H9 (cell line): ENCODE measurements around the gene NOTUM. TPM values are rescaled to one million over a fixed set of nuclear protein-coding genes. Genes with fewer than 3 reads are reported as not detected.

ENCODE experiments used
- DNase-seq: peaks from one replicate; pipeline ENCODE4 v3.0.0-alpha.2; 2017
- H2AFZ ChIP-seq: one replicate; pipeline ENCODE4 v1.6.1; 2013; ENCODE audit warnings: mild to moderate bottlenecking, low read length, control low read depth, moderate library complexity
- H2AK5ac ChIP-seq: 2 replicates; pipeline ENCODE4 v1.6.1; 2013; ENCODE audit warnings: low read length, control low read depth, mixed read lengths; ENCODE audit not compliant: insufficient read length
- H2BK120ac ChIP-seq: one replicate; pipeline ENCODE4 v1.6.1; 2013; ENCODE audit warnings: low read depth, mild to moderate bottlenecking, low read length, control low read depth, inconsistent platforms; ENCODE audit not compliant: poor library complexity, severe bottlenecking
- H2BK12ac ChIP-seq: 2 replicates; pipeline ENCODE4 v1.6.1; 2013; ENCODE audit warnings: low read length, control low read depth, mixed read lengths, low read depth; ENCODE audit not compliant: insufficient read length
- H2BK15ac ChIP-seq: 2 replicates; pipeline ENCODE4 v1.6.1; 2013; ENCODE audit warnings: low read depth, low read length, control low read depth
- H2BK20ac ChIP-seq: one replicate; pipeline ENCODE4 v1.6.1; 2013; ENCODE audit warnings: low read depth, mild to moderate bottlenecking, low read length, control low read depth, inconsistent platforms; ENCODE audit not compliant: poor library complexity, severe bottlenecking
- H2BK5ac ChIP-seq: 2 replicates; pipeline ENCODE4 v1.6.1; 2013; ENCODE audit warnings: low read length, control low read depth, mixed read lengths; ENCODE audit not compliant: insufficient read length
- H3K14ac ChIP-seq: 2 replicates; pipeline ENCODE4 v1.6.1; 2013; ENCODE audit warnings: low read length, control low read depth; ENCODE audit not compliant: insufficient read depth
- H3K18ac ChIP-seq: 2 replicates; pipeline ENCODE4 v1.6.1; 2013; ENCODE audit warnings: low read depth, mild to moderate bottlenecking, mixed read lengths, low read length, control low read depth; ENCODE audit not compliant: insufficient read length
- H3K23ac ChIP-seq: 2 replicates; pipeline ENCODE4 v1.6.1; 2013; ENCODE audit warnings: low read length, control low read depth, mixed read lengths, low read depth; ENCODE audit not compliant: insufficient read length
- H3K23me2 ChIP-seq: 2 replicates; pipeline ENCODE4 v1.6.1; 2013; ENCODE audit warnings: low read depth, mild to moderate bottlenecking, mixed read lengths, low read length, control low read depth; ENCODE audit not compliant: insufficient read length, poor library complexity, severe bottlenecking
- H3K27ac ChIP-seq: 2 replicates; pipeline ENCODE4 v1.5.1; 2013; ENCODE audit warnings: low read length, control low read depth, mixed read lengths, low read depth; ENCODE audit not compliant: insufficient read length
- H3K27me3 ChIP-seq: 2 replicates; pipeline ENCODE4 v1.6.1; 2013; ENCODE audit warnings: low read length, control low read depth, inconsistent platforms; ENCODE audit not compliant: insufficient read depth
- H3K4ac ChIP-seq: 2 replicates; pipeline ENCODE4 v1.6.1; 2013; ENCODE audit warnings: low read depth, mild to moderate bottlenecking, control low read depth, inconsistent platforms, low read length, moderate library complexity
- H3K4me1 ChIP-seq: 2 replicates; pipeline ENCODE4 v1.6.1; 2013; ENCODE audit warnings: low read length, control low read depth, inconsistent platforms; ENCODE audit not compliant: insufficient read depth
- H3K4me2 ChIP-seq: 2 replicates; pipeline ENCODE4 v1.6.1; 2013; ENCODE audit warnings: low read length, control low read depth, mixed read lengths; ENCODE audit not compliant: insufficient read length, insufficient read depth
- H3K56ac ChIP-seq: 2 replicates; pipeline ENCODE4 v1.6.1; 2013; ENCODE audit warnings: low read depth, mild to moderate bottlenecking, mixed read lengths, low read length, control low read depth; ENCODE audit not compliant: insufficient read length
- H3K79me1 ChIP-seq: 2 replicates; pipeline ENCODE4 v1.6.1; 2013; ENCODE audit warnings: low read depth, mild to moderate bottlenecking, moderate library complexity, low read length, control low read depth, inconsistent platforms; ENCODE audit not compliant: insufficient read depth, poor library complexity, severe bottlenecking
- H3K79me2 ChIP-seq: 2 replicates; pipeline ENCODE4 v1.6.1; 2013; ENCODE audit warnings: low read length, control low read depth, inconsistent platforms; ENCODE audit not compliant: insufficient read depth
- H3K9ac ChIP-seq: 2 replicates; pipeline ENCODE4 v1.6.1; 2013; ENCODE audit warnings: low read length, control low read depth, mixed read lengths; ENCODE audit not compliant: insufficient read length; ENCODE audit errors: extremely low read depth
- H3K9me3 ChIP-seq: one replicate; pipeline ENCODE4 v1.6.1; 2013; ENCODE audit warnings: low read depth, low read length, inconsistent platforms; ENCODE audit not compliant: control insufficient read depth
- H3T11ph ChIP-seq: one replicate; pipeline ENCODE4 v1.6.1; 2013; ENCODE audit warnings: mild to moderate bottlenecking, low read length, control low read depth, inconsistent platforms
- H4K20me1 ChIP-seq: one replicate; pipeline ENCODE4 v1.6.1; 2013; ENCODE audit not compliant: control insufficient read depth, insufficient read length, insufficient read depth
- H4K5ac ChIP-seq: 2 replicates; pipeline ENCODE4 v1.6.1; 2013; ENCODE audit warnings: low read depth, mild to moderate bottlenecking, mixed read lengths, low read length, control low read depth; ENCODE audit not compliant: insufficient read length
- H4K8ac ChIP-seq: replicated peaks from 2 replicates; pipeline ENCODE4 v1.6.1; 2013; ENCODE audit warnings: low read length, control low read depth, mixed read lengths, low read depth; ENCODE audit not compliant: insufficient read length
- H4K91ac ChIP-seq: 2 replicates; pipeline ENCODE4 v1.6.1; 2013; ENCODE audit warnings: low read depth, mild to moderate bottlenecking, moderate library complexity, mixed read lengths, low read length, control low read depth; ENCODE audit not compliant: insufficient read length
- H3K27ac Mint-ChIP-seq, 3 experiments: 2 replicates in 2 of 3; 3 replicates in 1 of 3; pipeline ENCODE4 v1.8.0; 2020 to 2021; ENCODE audit warnings: mixed read lengths in 3 of 3, mild to moderate bottlenecking in 1 of 3, moderate library complexity in 1 of 3
- H3K27me3 Mint-ChIP-seq: 2 replicates; pipeline ENCODE4 v1.8.0; 2021; ENCODE audit warnings: low read depth, mild to moderate bottlenecking, moderate library complexity, mixed read lengths
- H3K36me3 Mint-ChIP-seq, 3 experiments: 2 replicates in 2 of 3; 3 replicates in 1 of 3; pipeline ENCODE4 v1.8.0; 2020 to 2021; ENCODE audit warnings: low read depth in 3 of 3, mixed read lengths in 3 of 3; ENCODE audit not compliant: insufficient read depth in 1 of 3
- H3K4me1 Mint-ChIP-seq, 2 experiments: 2 replicates each; pipeline ENCODE4 v1.8.0; 2020; ENCODE audit warnings: mixed read lengths in 2 of 2
- H3K4me3 Mint-ChIP-seq, 2 experiments: 2 replicates in 1 of 2; 3 replicates in 1 of 2; pipeline ENCODE4 v1.8.0; 2020 to 2021; ENCODE audit warnings: mild to moderate bottlenecking in 2 of 2, mixed read lengths in 2 of 2, moderate library complexity in 1 of 2
- H3K9me3 Mint-ChIP-seq, 2 experiments: 2 replicates in 1 of 2; 3 replicates in 1 of 2; pipeline ENCODE4 v1.8.0; 2020; ENCODE audit warnings: mild to moderate bottlenecking in 2 of 2, mixed read lengths in 2 of 2, moderate library complexity in 1 of 2
- WGBS: extraction: QIAGEN DNeasy Blood & Tissue Kit; methylation state at CpG from one replicate; pipeline ENCODE4 v1.1.7; 2013; ENCODE audit warnings: missing lambda C conversion rate, low lambda C conversion rate, mixed read lengths; ENCODE audit not compliant: insufficient read length; ENCODE audit errors: extremely low coverage; 5-methylcytosine and 5-hydroxymethylcytosine counted together
- total RNA-seq: library from RNA; stranded (reverse); gene quantifications from 2 replicates; pipeline ENCODE4 v1.2.1, GENCODE V29; 2021
- TF ChIP-seq, protein P1 (sequence below): fragments of 200-600 bp; sonication (generic); conservative IDR thresholded peaks from 3 replicates; pipeline ENCODE4 v1.8.0; 2021; ENCODE audit warnings: antibody characterized with exemption, mild to moderate bottlenecking

The NOTUM gene
- total RNA-seq, 1 experiment from 2014 or later = 2.1 TPM

DNA sequence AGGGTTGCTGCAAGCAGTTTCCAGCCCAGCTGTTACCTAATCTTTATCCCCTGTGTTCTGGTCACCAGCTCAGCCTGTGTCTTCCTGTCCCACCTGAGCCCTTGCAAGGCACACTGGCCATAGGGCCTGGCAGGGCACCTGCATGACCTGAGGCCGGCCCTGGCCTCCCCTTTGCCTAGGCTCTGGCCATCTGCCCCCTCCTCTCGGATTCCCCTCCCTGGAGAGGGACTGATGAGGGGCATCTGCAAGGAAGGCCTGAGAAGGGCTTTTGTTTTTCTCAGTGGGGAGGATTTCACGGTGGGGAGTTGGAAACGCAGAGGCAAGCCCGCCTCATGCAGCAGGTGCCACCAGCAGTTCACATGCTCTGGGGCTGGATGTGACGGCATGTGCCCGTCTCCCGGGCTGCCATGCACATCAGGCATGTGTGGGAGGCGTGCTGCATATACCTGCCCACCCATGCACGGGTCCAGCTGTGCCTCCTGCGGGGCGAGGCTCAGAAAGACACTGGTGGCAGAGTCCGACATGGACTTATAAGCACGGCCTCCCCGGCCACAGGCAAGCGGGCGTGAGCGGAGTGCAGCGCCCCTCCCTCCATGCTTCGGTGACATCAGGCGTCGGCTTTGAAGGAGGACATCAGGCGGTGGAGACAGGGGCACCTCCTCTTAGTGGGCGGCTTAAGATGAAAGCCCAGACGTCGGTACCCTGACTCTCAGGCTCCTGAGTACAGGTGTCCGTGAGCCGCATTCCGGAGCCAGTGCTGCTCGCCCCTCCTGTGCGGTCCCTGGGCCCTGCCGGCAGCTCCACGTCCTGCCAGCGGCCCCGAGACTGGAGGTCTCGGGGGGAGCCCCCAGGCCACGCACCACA lies 33.0 kb upstream of the NOTUM start:
- Mint-ChIP-seq H3K36me3 (peaks cover 0 to 18% (median 17%) of the 10 kb centered on the region in 3 experiments; a peak in 6 of 7 replicates), H3K27ac (peak overlapping the region; percentile 13 to 25 (median 17); a peak in 2 of 7 replicates), H3K9me3 (no peaks in the 10 kb centered on the region), H3K4me1 (peaks cover 21 to 37% of the 10 kb centered on the region in 2 experiments), H3K27me3 (no peaks in the 10 kb centered on the region), H3K4me3 (no peak overlapping the region)
- Histone ChIP-seq H2BK15ac (no peak overlapping the region), H2AK5ac (no peak overlapping the region), H4K20me1 (no peaks in the 10 kb centered on the region), H4K8ac (no peak overlapping the region), H3K27me3 (no peaks in the 10 kb centered on the region), H3K79me2 (no peaks in the 10 kb centered on the region), H4K5ac (no peak overlapping the region), H2BK20ac (no peak overlapping the region), H3K23ac (no peak overlapping the region), H3K27ac (no peak overlapping the region), H3K9ac (no peak overlapping the region), H3K14ac (no peak overlapping the region; the same call in 1 of the 2 replicates), H3K79me1 (no peaks in the 10 kb centered on the region), H2AFZ (no peak overlapping the region), H3K23me2 (no peaks in the 10 kb centered on the region), H3K18ac (no peak overlapping the region), H2BK12ac (no peak overlapping the region), H3T11ph (no peak overlapping the region), H3K9me3 (no peaks in the 10 kb centered on the region), H4K91ac (no peak overlapping the region), H3K4me2 (no peak overlapping the region), H3K56ac (no peak overlapping the region), H2BK5ac (no peak overlapping the region), H2BK120ac (no peak overlapping the region), H3K4ac (no peak overlapping the region), H3K4me1 (no peaks in the 10 kb centered on the region; the same call in 1 of the 2 replicates)
- no peak for DNase-seq
- TF ChIP-seq, protein P1, sequence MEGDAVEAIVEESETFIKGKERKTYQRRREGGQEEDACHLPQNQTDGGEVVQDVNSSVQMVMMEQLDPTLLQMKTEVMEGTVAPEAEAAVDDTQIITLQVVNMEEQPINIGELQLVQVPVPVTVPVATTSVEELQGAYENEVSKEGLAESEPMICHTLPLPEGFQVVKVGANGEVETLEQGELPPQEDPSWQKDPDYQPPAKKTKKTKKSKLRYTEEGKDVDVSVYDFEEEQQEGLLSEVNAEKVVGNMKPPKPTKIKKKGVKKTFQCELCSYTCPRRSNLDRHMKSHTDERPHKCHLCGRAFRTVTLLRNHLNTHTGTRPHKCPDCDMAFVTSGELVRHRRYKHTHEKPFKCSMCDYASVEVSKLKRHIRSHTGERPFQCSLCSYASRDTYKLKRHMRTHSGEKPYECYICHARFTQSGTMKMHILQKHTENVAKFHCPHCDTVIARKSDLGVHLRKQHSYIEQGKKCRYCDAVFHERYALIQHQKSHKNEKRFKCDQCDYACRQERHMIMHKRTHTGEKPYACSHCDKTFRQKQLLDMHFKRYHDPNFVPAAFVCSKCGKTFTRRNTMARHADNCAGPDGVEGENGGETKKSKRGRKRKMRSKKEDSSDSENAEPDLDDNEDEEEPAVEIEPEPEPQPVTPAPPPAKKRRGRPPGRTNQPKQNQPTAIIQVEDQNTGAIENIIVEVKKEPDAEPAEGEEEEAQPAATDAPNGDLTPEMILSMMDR = no peak
- WGBS = no CpG with 5 or more reads among the region's 37 CpGs
